Measurements from ENCODE around the gene ATP1A4. TPM values are rescaled to one million over a fixed set of nuclear protein-coding genes. Genes with fewer than 3 reads are reported as not detected.

The ATP1A4 gene
- polyA plus RNA-seq, 1 experiment, result not detected

DNA sequence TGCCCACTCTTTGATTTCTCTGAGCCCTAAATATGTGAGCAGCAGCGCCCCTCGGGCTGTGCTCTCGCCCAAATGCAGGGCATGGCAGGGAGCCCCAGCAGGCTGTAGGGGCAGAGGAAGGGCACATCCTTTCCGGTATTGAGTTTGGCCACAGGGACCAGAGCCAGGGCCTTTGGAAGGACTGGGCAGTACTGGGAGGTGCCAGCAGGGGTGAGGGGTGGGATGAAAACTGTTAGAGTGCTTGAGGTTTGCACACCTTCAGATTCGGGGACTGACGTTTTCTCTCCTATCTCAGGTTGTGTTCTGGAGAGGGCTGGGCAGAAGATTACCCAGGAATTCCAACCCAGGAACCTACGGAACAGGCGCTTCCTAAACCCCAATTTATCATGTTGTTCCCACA lies 38.0 kb upstream of the ATP1A4 start:
- ChIA-PET POLR2A (no interaction called here), CTCF (no interaction called here)
- Histone ChIP-seq H3K27me3 (ENCODE audit: control insufficient read depth, insufficient read depth, low read length) (peaks cover 19% of the 10 kb centered on the region), H3K4me3 (ENCODE audit: low read depth, low read length) (no peak overlapping the region), H3K36me3 (ENCODE audit: control insufficient read depth, insufficient read depth, low read length) (no peaks in the 10 kb centered on the region)
- TF ChIP-seq, protein P1, sequence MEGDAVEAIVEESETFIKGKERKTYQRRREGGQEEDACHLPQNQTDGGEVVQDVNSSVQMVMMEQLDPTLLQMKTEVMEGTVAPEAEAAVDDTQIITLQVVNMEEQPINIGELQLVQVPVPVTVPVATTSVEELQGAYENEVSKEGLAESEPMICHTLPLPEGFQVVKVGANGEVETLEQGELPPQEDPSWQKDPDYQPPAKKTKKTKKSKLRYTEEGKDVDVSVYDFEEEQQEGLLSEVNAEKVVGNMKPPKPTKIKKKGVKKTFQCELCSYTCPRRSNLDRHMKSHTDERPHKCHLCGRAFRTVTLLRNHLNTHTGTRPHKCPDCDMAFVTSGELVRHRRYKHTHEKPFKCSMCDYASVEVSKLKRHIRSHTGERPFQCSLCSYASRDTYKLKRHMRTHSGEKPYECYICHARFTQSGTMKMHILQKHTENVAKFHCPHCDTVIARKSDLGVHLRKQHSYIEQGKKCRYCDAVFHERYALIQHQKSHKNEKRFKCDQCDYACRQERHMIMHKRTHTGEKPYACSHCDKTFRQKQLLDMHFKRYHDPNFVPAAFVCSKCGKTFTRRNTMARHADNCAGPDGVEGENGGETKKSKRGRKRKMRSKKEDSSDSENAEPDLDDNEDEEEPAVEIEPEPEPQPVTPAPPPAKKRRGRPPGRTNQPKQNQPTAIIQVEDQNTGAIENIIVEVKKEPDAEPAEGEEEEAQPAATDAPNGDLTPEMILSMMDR (IDR thresholded peaks at IDR 0.05; ENCODE audit: insufficient read depth, low read depth, low read length), result no peak
- DNase-seq (ENCODE audit: low read depth), result no peak

DNA sequence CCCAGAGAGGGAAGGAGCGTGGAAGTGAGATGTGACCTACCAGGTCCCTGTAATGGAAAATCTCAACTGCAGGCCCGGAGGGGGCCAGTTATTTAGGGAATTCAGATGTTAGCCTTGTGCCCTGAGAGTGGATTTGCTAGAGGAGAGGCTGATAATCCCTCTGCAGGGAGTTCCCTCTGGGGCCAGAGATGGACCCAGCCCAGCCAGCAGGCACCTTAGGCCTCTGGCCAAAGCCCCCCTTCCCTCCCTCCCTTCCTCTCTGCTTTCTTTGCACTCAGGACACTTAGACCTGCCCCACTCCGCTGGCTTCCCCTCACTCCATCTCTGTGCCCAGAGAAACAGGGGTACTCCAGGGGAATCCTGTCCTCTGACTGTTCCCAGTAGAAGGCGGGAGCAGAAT lies 37.3 kb upstream of the ATP1A4 start:
- Histone ChIP-seq H3K4me3 (ENCODE audit: low read depth, low read length) (no peak overlapping the region), H3K36me3 (ENCODE audit: control insufficient read depth, insufficient read depth, low read length) (no peaks in the 10 kb centered on the region), H3K27me3 (ENCODE audit: control insufficient read depth, insufficient read depth, low read length) (peaks cover 19% of the 10 kb centered on the region)
- DNase-seq (ENCODE audit: low read depth), result no peak
- TF ChIP-seq, protein P1 (IDR thresholded peaks at IDR 0.05; ENCODE audit: insufficient read depth, low read depth, low read length), result no peak
- CTCF ChIA-PET, result interaction anchor here (1.0 to 1.2 kb wide), 2 partner anchors 11 to 13 kb away, joined by 4 to 6 read pairs; no protein-coding TSS in a partner anchor
- POLR2A ChIA-PET, result no interaction called here

DNA sequence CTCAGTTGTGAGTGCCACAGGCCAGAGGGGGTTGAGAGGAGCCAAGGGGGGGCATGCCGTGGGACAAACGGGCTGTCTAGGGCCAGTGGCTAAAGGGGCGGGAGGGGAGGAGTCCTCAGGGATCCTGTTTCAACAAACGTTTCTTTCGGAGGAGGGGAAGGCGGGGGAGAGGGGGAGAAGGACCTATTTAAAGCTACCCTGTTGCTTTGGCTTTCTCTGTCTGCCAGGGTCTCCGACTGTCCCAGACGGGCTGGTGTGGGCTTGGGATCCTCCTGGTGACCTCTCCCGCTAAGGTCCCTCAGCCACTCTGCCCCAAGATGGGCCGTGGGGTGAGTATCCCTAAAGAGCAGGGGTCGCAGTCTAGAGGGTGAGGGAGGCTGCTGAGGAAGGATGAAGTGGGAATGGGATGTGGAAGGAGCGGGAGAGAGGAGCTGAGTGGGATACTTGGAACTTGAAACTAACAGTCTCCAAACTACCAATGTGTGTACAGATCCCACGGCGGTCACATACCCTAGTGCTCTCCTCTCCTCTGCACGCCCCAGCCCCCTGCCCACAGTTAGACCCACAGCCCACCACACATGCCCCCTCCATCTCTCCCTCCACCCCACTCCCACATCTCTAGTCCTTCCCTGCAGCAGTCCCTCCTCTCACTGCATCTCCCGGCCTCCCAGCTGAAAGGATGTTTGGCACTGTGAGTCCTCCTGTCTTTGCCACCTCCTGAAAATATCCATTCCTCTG lies 35.7 kb upstream of the ATP1A4 start, which contains the start of gene ATP1A2:
ATP1A2 (plus strand) TSS at position 215 of the 738 bp plus-strand sequence; CDS start at position 318, 103 bp downstream.
- Histone ChIP-seq H3K36me3 (ENCODE audit: control insufficient read depth, insufficient read depth, low read length) (no peaks in the 10 kb centered on the region), H3K27me3 (ENCODE audit: control insufficient read depth, insufficient read depth, low read length) (peaks cover 18% of the 10 kb centered on the region), H3K4me3 (ENCODE audit: low read depth, low read length) (no peak within 1 kb of the TSS)
- CTCF ChIA-PET, result interaction anchor here (0.7 to 1.2 kb wide), 5 partner anchors 9 to 103 kb away, joined by 3 read pairs; partner anchors contain the start of gene CASQ1
- POLR2A ChIA-PET, result no interaction called here
- DNase-seq (ENCODE audit: low read depth), result no peak
- TF ChIP-seq, protein P1 (IDR thresholded peaks at IDR 0.05; ENCODE audit: insufficient read depth, low read depth, low read length), result no peak

DNA sequence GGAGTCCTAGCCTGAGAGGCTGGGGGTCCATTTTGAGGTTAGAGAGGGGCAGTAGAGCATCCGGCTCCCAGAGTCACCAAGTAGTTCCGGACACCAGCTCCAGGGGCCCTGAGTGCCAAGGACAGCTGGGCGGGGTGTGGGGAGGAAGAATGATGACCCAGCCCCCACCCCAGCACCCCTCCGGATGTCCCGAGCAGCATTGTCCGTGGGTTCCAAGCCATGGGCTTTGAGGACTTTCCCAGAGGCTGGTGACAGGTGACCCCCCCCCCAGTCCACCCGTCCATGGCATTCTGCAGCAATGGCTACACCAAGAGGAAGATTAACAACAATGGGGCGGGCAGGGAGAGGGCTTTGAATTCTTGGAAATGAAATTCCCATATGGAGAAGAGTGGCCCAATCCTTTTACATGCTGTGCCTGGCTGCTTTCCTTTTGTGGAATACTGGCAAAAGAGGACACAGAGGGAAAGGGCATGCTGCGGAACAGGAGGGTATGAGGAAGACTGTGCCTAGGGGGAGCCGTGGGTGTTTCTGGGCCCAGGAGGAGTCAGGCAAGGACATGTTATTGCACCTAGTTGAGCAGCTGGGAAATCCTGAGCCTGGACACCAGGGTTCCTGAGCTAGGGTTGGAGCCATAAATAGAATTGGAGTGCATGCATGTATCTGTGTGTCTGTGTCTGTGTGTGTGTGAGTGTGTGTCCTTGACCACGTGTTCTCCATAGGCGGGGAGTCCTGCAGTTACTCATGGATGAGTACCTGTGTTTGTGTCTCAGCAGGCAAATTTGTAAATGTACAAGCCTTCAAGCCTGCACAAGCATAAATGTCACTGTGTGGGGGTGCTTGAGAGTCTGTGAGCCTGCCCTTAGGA lies 34.9 kb upstream of the ATP1A4 start:
- CTCF ChIA-PET, result interaction anchor here (0.7 to 2.5 kb wide), 8 partner anchors 8 to 175 kb away, joined by 3 to 13 read pairs (median 3); partner anchors contain the start of gene CASQ1
- Histone ChIP-seq H3K36me3 (ENCODE audit: control insufficient read depth, insufficient read depth, low read length) (no peaks in the 10 kb centered on the region), H3K4me3 (ENCODE audit: low read depth, low read length) (no peak overlapping the region), H3K27me3 (ENCODE audit: control insufficient read depth, insufficient read depth, low read length) (peaks cover 18% of the 10 kb centered on the region)
- no peak for DNase-seq (ENCODE audit: low read depth)
- POLR2A ChIA-PET, result no interaction called here
- TF ChIP-seq, protein P1 (IDR thresholded peaks at IDR 0.05; ENCODE audit: insufficient read depth, low read depth, low read length), result no peak

DNA sequence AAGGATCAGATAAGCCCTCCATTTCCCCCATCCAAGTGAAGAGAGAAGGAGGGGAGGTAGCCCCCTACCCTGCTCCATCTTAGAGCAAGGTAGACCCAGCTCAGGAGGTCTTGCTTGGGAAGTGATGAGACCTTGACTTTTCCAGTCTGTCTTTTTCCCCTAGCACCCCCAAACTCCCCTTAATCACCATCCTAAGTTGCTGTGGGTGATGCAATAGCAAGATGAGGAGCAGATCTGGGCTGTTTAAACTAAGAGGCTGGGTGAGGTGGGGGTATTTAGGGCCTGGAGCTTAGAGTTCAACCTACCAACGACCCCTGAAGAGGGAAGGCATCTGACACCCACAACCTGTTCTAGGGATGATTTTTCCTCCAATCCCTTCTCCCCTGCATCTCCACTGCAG lies 34.1 kb upstream of the ATP1A4 start:
- H3K36me3 ChIP-seq (ENCODE audit: control insufficient read depth, insufficient read depth, low read length), result no peaks in the 10 kb centered on the region
- peaks cover 18% of the 10 kb centered on the region for H3K27me3 ChIP-seq (ENCODE audit: control insufficient read depth, insufficient read depth, low read length)
- ChIA-PET POLR2A (no interaction called here), CTCF (interaction anchor here (0.7 to 2.5 kb wide), 7 partner anchors 9 to 174 kb away, joined by 3 to 13 read pairs (median 4); no protein-coding TSS in a partner anchor)
- DNase-seq (ENCODE audit: low read depth), result no peak
- TF ChIP-seq, protein P1 (IDR thresholded peaks at IDR 0.05; ENCODE audit: insufficient read depth, low read depth, low read length), result no peak
- H3K4me3 ChIP-seq (ENCODE audit: low read depth, low read length), result no peak overlapping the region

Data from BJ (cell line).